OCI-LY3 (cell line): ENCODE data around the gene NUTM2A.
"Not testable (repeated sequence)": the region's sequence is repeated elsewhere in the genome, so short reads cannot be mapped to it uniquely, and the experiment has no call there.

Experiments used
- CTCF ChIP-seq: fragments of 200-600, 300-600 bp; sonication (generic); IDR thresholded peaks from 2 replicates; pipeline ENCODE4 v1.5.1; 2014; ENCODE audit warnings: antibody characterized with exemption, low read length, low read depth
- EZH2phosphoT487 ChIP-seq: fragments of 200-600 bp; shearing (Covaris generic); IDR thresholded peaks from 2 replicates; pipeline ENCODE4 v1.6.1; 2018; ENCODE audit warnings: antibody characterized with exemption, mixed run types, low read depth

- TF ChIP-seq CTCF, EZH2phosphoT487: not testable (repeated sequence)
These were observed 37.7 kb upstream of the NUTM2A start for GRCh38 chr10:87187573-87187972.
